HEK293T (cell line): ENCODE measurements around the gene CRIM1.

Experiments
- CTCF ChIA-PET: fragments of 350-600 bp; formaldehyde crosslinking; extraction: SDS; loops from one replicate; lab custom pipeline; 2021; ENCODE audit warnings: antibody characterized with exemption, inconsistent platforms; lab: Yijun Ruan, JAX
- POLR2A ChIA-PET: fragments of 350-600 bp; formaldehyde crosslinking; extraction: SDS; loops from one replicate; lab custom pipeline; 2020; ENCODE audit warnings: antibody characterized with exemption, inconsistent platforms; lab: Yijun Ruan, JAX
- DNase-seq: peaks from one replicate; pipeline ENCODE4 v3.0.0; 2012; ENCODE audit warnings: mixed read lengths; ENCODE audit errors: extremely low spot score
- ARNT ChIP-seq: fragments of 450-650 bp; IDR thresholded peaks from 2 replicates; pipeline ENCODE4 v1.6.1; 2017; ENCODE audit warnings: mild to moderate bottlenecking
- BHLHE40 ChIP-seq: fragments of 450-650 bp; IDR thresholded peaks from 2 replicates; pipeline ENCODE4 v1.6.1; 2016; ENCODE audit warnings: mild to moderate bottlenecking, moderate library complexity, borderline replicate concordance
- CTBP1 ChIP-seq: fragments of 450-650 bp; IDR thresholded peaks from 2 replicates; pipeline ENCODE4 v1.6.1; 2016; ENCODE audit warnings: borderline replicate concordance
- ELF4 ChIP-seq: fragments of 450-650 bp; IDR thresholded peaks from 2 replicates; pipeline ENCODE4 v1.6.1; 2017; ENCODE audit warnings: antibody characterized with exemption
- FOXA1 ChIP-seq: fragments of 450-650 bp; IDR thresholded peaks from 2 replicates; pipeline ENCODE4 v1.6.1; 2016; ENCODE audit warnings: mild to moderate bottlenecking
- FOXK2 ChIP-seq: fragments of 450-650 bp; IDR thresholded peaks from 2 replicates; pipeline ENCODE4 v1.6.1; 2016; ENCODE audit warnings: mild to moderate bottlenecking
- FOXM1 ChIP-seq: fragments of 450-650 bp; IDR thresholded peaks from 2 replicates; pipeline ENCODE4 v1.6.1; 2017; ENCODE audit warnings: mild to moderate bottlenecking, borderline replicate concordance
- HDGF ChIP-seq: fragments of 450-650 bp; IDR thresholded peaks from 2 replicates; pipeline ENCODE4 v1.6.1; 2017; ENCODE audit warnings: antibody characterized with exemption, borderline replicate concordance
- L3MBTL2 ChIP-seq: fragments of 450-650 bp; conservative IDR thresholded peaks from 2 replicates; pipeline ENCODE4 v1.6.1; 2016; ENCODE audit warnings: mild to moderate bottlenecking
- LEF1 ChIP-seq: fragments of 450-650 bp; IDR thresholded peaks from 2 replicates; pipeline ENCODE4 v1.6.1; 2017; ENCODE audit warnings: mild to moderate bottlenecking, borderline replicate concordance
- NFRKB ChIP-seq: fragments of 450-650 bp; IDR thresholded peaks from 2 replicates; pipeline ENCODE4 v1.6.1; 2016; ENCODE audit warnings: mild to moderate bottlenecking, moderate library complexity
- SP1 ChIP-seq: fragments of 450-650 bp; IDR thresholded peaks from 2 replicates; pipeline ENCODE4 v1.6.1; 2017
- SUZ12 ChIP-seq: fragments of 450-650 bp; IDR thresholded peaks from 2 replicates; pipeline ENCODE4 v1.6.1; 2016; ENCODE audit warnings: mild to moderate bottlenecking
- TARDBP ChIP-seq: fragments of 450-650 bp; IDR thresholded peaks from 2 replicates; pipeline ENCODE4 v1.6.1; 2016
- ZNF384 ChIP-seq: fragments of 450-650 bp; IDR thresholded peaks from 2 replicates; pipeline ENCODE4 v1.6.1; 2016
- TF ChIP-seq, protein P1 (sequence below): fragments of 450-650 bp; IDR thresholded peaks from 2 replicates; pipeline ENCODE4 v1.6.1; 2016

The CRIM1 gene

GRCh38 chr2:36376319-36376765, 20.8 kb downstream of the CRIM1 start:
- TF ChIP-seq L3MBTL2 (no peak), ARNT (no peak), HDGF (no peak), BHLHE40 (no peak), ZNF384 (no peak), FOXM1 (no peak), NFRKB (no peak), SUZ12 (no peak), ELF4 (no peak), SP1 (no peak), FOXK2 (no peak), FOXA1 (no peak)
- TF ChIP-seq, protein P1, sequence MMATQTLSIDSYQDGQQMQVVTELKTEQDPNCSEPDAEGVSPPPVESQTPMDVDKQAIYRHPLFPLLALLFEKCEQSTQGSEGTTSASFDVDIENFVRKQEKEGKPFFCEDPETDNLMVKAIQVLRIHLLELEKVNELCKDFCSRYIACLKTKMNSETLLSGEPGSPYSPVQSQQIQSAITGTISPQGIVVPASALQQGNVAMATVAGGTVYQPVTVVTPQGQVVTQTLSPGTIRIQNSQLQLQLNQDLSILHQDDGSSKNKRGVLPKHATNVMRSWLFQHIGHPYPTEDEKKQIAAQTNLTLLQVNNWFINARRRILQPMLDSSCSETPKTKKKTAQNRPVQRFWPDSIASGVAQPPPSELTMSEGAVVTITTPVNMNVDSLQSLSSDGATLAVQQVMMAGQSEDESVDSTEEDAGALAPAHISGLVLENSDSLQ, result no peak
- ChIA-PET POLR2A (interaction anchor here (1.3 kb wide), 1 partner anchor 10 kb away, joined by 4 read pairs; no protein-coding TSS in a partner anchor), CTCF (no interaction called here)
- peak; percentile 57 for DNase-seq

DNA sequence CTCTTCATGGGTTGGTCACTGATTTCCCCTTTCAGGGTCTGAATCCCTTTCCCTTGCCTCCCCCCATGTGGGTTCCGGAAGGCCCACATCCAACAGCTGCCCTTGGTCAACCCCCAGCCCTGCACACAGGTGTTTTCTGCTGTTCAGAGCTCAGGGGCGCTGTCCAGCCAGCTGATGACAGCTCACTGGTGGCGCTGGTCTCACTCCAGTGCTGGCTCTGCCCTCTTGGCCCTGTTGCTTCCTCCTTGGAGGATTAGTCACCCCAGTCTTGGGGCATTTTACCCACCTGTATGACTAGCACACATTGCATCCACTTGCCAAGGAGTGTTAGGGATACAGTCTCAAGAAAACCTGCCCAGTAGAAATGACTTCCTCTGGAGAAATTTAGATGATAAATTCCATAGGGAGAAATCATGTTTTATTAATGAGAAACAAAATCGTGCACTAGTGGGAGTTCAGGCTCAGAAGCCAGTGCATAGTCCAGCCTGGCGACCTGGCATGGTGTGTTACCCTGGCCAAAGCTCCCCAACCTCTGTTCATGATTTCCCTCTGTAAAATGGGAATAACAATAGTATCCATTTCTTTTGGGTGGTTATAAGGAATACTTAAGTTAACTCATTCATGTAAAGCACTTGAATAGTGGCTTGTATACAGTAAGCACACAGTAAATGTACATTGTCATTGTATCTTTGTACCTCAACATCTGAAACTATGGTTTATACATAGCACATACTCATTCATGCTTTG, 21.6 kb downstream of the CRIM1 start:
- ChIA-PET POLR2A (no interaction called here), CTCF (interaction anchor here (0.9 kb wide), 1 partner anchor 35 kb away, joined by 3 read pairs; no protein-coding TSS in a partner anchor)
- TF ChIP-seq ARNT (no peak), ZNF384 (no peak)
- DNase-seq, result no peak

GRCh38 chr2:36379710-36380448, 24.3 kb downstream of the CRIM1 start:
- CTCF ChIA-PET, result interaction anchor here (0.6 kb wide), 1 partner anchor 29 kb away, joined by 4 read pairs; no protein-coding TSS in a partner anchor
- POLR2A ChIA-PET, result no interaction called here

GRCh38 chr2:36380624-36381481, 25.3 kb downstream of the CRIM1 start:
- DNase-seq, result no peak
- POLR2A ChIA-PET, result no interaction called here
- TF ChIP-seq L3MBTL2 (no peak), LEF1 (no peak), SUZ12 (no peak), NFRKB (no peak), FOXA1 (no peak), TARDBP (no peak), SP1 (no peak), ZNF384 (no peak), BHLHE40 (no peak), HDGF (no peak), ARNT (no peak), ELF4 (no peak), FOXK2 (no peak), CTBP1 (no peak), FOXM1 (no peak)
- TF ChIP-seq, protein P1, result no peak
- CTCF ChIA-PET, result interaction anchor here (0.6 kb wide), 1 partner anchor 28 kb away, joined by 4 read pairs; no protein-coding TSS in a partner anchor

More at GRCh38 chr2:36379710-36380448, 24.3 kb downstream of the CRIM1 start:
- TF ChIP-seq TARDBP (no peak), L3MBTL2 (no peak), CTBP1 (no peak), LEF1 (no peak), FOXA1 (no peak), FOXK2 (no peak), FOXM1 (no peak), ELF4 (no peak), HDGF (no peak), NFRKB (no peak), ZNF384 (no peak), BHLHE40 (no peak), SUZ12 (no peak)
- no peak for DNase-seq

DNA sequence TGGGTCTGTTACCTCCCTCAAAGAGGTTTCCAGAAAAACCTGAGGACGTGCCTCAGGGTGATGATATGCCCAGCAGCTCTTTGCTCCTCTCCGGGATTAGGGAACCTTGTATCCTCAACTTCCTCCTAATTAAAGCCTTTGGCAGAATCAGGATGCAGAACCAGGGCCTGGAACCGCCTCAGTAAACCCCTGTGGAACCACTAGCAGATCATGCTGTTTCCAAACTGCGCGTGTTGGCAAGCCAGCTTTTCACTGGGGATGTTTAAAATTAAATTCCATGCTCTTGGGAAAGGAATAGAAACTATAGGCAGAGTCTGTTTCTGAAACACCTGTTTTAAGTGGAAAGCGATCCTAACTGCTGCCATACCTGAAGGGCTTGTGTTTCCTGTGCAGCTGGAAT, 26.4 kb downstream of the CRIM1 start:
- CTCF ChIA-PET, result no interaction called here

More for the DNA sequence above, 26.4 kb downstream of the CRIM1 start:
- no peak for TF ChIP-seq FOXM1
- no peak for TF ChIP-seq LEF1
- TF ChIP-seq, protein P1, result no peak
- no peak for TF ChIP-seq HDGF
- no peak for TF ChIP-seq ELF4
- no peak for TF ChIP-seq NFRKB
- TF ChIP-seq SP1, result no peak
- no peak for TF ChIP-seq BHLHE40
- TF ChIP-seq FOXK2, result no peak
- no peak for DNase-seq
- POLR2A ChIA-PET, result no interaction called here
